DOHH2 (cell line): Measurements from ENCODE around the gene ZBTB16.

Experiments
- CTCF ChIP-seq: fragments of 200-600 bp; sonication (generic); IDR thresholded peaks from one replicate; pipeline ENCODE4 v1.5.1; 2014; ENCODE audit warnings: antibody characterized with exemption, mild to moderate bottlenecking, low read depth, low read length; ENCODE audit not compliant: poor library complexity, severe bottlenecking
- EZH2phosphoT487 ChIP-seq: fragments of 200-600 bp; sonication (generic); IDR thresholded peaks from 2 replicates; pipeline ENCODE4 v1.6.1; 2017; ENCODE audit warnings: borderline replicate concordance, mild to moderate bottlenecking, antibody characterized with exemption, low read length, moderate library complexity, mixed read lengths

- TF ChIP-seq CTCF (peak; percentile 51), EZH2phosphoT487 (no peak)
Observed at GRCh38 chr11:114075891-114076441, 16.5 kb downstream of the ZBTB16 start.
